ENCODE data around the gene GPSM3. TPM values are rescaled to one million over a fixed set of nuclear protein-coding genes. Genes with fewer than 3 reads are reported as not detected.

The GPSM3 gene
- total and polyA plus RNA-seq, 2 donors (not counting 1 experiment from before 2014, with no cell fraction given), result 194 to 299 TPM

GRCh38 chr6:32173051-32173727 is 19.3 kb downstream of the GPSM3 start:
- POLR2A ChIA-PET, result no interaction called here
- intact Hi-C loops (cut with micrococcal nuclease), result no loop called here
- DNase-seq, result no peak

More at GRCh38 chr6:32173051-32173727, 19.3 kb downstream of the GPSM3 start:
- no peak for ATAC-seq (ENCODE audit: low read depth)
- 82% methylated on average over 4 of the region's 4 CpGs for WGBS (ENCODE audit: insufficient coverage)
- H3K27me3 Mint-ChIP-seq, result no peaks in the 10 kb centered on the region
- H3K4me3 ChIP-seq (ENCODE audit: control extremely low read depth in 1 of 5, extremely low read depth in 1 of 5, insufficient read depth in 1 of 5, low read depth in 2 of 5, low read length in 4 of 5), result no peak overlapping the region
- no peak overlapping the region for H3K9ac ChIP-seq (ENCODE audit: low read length)
- H3K4me1 Mint-ChIP-seq, result peaks cover 47% of the 10 kb centered on the region
- H3K4me1 ChIP-seq (ENCODE audit: control insufficient read depth in 2 of 2, insufficient read depth in 2 of 2, low read length in 2 of 2), result peaks cover 23 to 43% of the 10 kb centered on the region in 2 donors
- H3K9me3 ChIP-seq (ENCODE audit: control extremely low read depth in 1 of 3, control insufficient read depth in 2 of 3, insufficient read depth in 1 of 3, low read length in 2 of 3), result no peaks in the 10 kb centered on the region
- no peaks in the 10 kb centered on the region for H3K9me3 Mint-ChIP-seq (ENCODE audit: insufficient read depth)
- H3K4me3 Mint-ChIP-seq, result peak overlapping the region; percentile 2
- peaks cover 7 to 20% of the 10 kb centered on the region in 2 experiments for H3K36me3 ChIP-seq (replicated peaks in 1 of 2; ENCODE audit: control extremely low read depth in 1 of 2, control insufficient read depth in 1 of 2, extremely low read depth in 1 of 2, insufficient read depth in 2 of 2, low read length in 1 of 2)
- H3K79me2 ChIP-seq (ENCODE audit: control insufficient read depth, insufficient read depth, low read length), result peaks cover 12% of the 10 kb centered on the region
- H3K27me3 ChIP-seq (replicated peaks in 1 of 4; ENCODE audit: control extremely low read depth in 1 of 4, control insufficient read depth in 3 of 4, insufficient read depth in 4 of 4, low read length in 3 of 4), result no peaks in the 10 kb centered on the region
- TF ChIP-seq EZH2 (IDR thresholded peaks at IDR 0.05; ENCODE audit: borderline replicate concordance, insufficient read depth, low read depth, low read length, poor library complexity, severe bottlenecking) (no peak), CTCF (IDR thresholded peaks at IDR 0.05) (no peak)
- no peak overlapping the region for H3K27ac ChIP-seq (ENCODE audit: low read length in 2 of 2)
- CTCF ChIA-PET, result no interaction called here
- no peak overlapping the region for H2AFZ ChIP-seq (ENCODE audit: insufficient read depth, low read depth, low read length, poor library complexity, severe bottlenecking)
- no peak overlapping the region for H3K27ac Mint-ChIP-seq
- no peak overlapping the region for H3K4me2 ChIP-seq (replicated peaks; ENCODE audit: low read depth, low read length, poor library complexity, severe bottlenecking)
- H4K20me1 ChIP-seq (ENCODE audit: control insufficient read depth, insufficient read depth, low read length, poor library complexity, severe bottlenecking), result no peaks in the 10 kb centered on the region

All from B cell (primary cell).